SIG-M5 treated with dmso at 0.1 percent for 504 hours (cell line): ENCODE data around the gene CACNG4.

Experiments used
- DNase-seq: peaks from one replicate; lab custom pipeline; 2025; ENCODE audit not compliant: unreplicated experiment; lab: John Stamatoyannopoulos, UW

CACNG4 gene

DNA sequence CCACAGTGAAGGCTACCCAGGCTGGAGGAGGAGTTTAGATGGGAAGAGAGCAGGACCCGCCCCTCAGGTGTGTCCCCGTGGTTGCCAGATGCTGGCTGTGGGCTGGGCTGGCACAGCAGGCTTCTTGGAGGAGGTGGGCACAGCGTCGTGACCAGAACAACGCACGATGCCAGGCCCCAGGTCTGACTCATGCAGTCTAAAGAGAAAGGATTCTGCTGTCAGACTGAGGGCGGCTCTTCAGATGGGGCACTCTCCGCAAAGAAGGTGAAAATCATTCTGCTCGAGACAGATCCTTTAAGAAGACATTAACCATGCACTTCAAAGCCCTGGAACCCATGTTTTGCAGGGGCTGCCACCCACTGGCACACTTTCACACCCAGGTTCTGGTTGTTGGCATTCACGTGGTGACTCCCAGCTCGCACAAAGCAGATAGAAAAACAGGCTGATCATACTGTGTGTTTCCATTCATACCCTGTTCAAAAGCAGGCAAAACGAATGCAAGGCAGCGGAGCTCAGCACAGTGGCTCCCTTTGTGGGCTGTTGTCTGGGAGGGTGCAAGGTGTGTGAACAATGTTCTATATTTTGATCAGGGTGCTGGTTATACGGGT lies 19.0 kb downstream of the CACNG4 start:
- no peak for DNase-seq

DNA sequence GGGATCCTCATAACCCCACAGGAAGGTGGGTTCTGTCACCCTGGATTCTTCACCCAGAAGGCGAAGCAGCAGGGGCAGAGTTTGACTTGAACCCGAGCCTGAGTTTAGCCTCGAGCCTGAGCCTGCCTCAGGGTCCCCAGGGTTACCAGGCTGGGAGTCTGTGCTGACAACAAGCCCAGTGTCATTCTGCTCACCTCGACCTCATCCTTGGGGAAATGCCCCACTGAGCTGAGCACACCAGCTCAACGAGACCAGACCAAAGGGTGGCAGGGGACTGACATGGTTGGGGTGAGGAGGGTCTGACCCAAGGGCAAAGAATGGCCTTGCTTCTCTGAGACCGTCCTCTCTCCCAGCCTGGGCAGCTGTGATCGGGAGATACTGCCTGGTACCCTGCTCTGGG lies 20.2 kb downstream of the CACNG4 start:
- DNase-seq, result no peak

DNA sequence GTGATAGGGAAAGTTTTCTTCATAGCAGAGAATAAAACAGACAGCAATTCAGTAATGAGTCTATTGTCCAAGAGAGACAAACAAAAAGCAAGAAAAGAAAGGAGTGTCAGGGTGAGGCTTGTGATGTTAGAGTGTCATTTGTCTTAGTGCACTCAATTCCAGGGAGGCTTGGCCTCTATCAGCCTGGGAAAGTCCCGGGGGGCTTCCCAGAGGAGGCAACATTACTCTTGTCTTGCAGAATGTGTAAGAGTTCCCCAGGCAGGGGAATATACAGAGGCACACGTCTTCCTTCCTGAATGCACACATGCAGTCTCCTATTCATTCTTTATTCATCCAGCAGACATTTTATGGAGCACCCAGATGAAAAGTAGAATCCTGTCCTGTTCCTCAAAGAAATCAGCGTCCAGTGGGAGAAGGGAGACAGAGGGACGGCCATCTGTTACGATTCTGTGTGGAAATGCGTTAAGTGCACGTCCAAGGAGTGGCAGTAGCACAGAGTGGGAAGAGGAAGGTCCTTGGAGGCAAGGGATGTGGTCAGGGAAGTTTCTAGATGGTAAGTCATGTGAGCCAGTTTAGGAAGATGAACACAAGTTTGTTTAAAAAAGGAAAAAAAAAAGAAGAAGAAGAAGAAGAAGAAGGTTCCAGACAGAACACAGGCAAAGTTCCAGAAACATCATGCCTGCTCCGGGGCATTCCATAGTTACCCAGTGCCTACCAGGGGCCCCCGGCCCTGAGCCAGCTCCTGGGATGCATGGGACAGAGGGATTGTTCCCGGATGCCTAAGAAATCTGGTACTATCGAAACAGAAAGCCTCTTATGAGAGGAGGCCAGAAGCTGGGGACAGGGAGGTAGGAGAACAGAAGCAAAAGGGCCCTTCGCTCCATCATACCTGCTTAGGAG lies 21.1 kb downstream of the CACNG4 start:
- DNase-seq, result no peak

DNA sequence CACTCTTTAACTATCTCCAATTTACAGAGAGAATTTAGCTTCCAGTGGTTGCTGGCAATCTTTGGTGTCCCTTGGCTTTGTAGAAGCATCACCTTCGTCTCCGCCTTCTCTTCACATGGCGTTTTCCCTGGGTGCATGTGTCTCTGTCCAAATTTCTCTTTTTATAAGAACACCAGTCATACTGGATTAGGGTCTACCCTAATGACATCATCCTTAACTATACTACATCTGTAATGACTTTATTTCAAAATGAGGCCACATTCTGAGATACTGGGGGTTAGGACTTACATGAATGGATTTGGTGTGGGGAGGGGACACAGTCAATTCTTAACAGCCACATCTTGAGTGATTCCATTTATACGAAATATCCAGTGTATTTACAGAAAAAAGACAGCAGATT lies 22.2 kb downstream of the CACNG4 start:
- no peak for DNase-seq

DNA sequence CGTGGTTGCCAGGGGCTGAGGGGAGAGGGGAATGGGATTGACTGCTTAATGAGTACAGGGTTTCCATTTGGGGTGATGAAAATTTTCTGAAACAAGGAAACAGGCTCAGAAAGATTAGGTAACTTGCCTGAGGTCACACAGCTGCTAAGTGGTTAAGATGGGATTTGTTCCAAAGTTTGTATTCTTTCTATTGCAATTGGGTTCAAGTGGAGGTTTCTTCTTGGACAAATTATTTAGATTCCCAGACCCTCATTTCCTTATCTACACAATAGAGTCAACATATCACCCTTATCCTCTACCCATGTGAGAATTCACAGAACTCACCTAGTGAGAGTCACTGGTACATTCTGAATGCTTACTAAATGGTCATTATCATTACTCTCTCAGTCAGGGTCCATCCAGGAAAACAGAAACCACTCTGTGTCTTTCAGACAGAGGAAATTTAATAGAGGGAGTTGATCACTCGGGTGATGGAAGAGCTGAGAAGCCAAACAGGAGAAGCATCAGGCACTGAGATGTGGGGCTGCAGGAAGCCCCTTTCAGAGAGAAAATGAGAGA lies 22.6 kb downstream of the CACNG4 start:
- no peak for DNase-seq

DNA sequence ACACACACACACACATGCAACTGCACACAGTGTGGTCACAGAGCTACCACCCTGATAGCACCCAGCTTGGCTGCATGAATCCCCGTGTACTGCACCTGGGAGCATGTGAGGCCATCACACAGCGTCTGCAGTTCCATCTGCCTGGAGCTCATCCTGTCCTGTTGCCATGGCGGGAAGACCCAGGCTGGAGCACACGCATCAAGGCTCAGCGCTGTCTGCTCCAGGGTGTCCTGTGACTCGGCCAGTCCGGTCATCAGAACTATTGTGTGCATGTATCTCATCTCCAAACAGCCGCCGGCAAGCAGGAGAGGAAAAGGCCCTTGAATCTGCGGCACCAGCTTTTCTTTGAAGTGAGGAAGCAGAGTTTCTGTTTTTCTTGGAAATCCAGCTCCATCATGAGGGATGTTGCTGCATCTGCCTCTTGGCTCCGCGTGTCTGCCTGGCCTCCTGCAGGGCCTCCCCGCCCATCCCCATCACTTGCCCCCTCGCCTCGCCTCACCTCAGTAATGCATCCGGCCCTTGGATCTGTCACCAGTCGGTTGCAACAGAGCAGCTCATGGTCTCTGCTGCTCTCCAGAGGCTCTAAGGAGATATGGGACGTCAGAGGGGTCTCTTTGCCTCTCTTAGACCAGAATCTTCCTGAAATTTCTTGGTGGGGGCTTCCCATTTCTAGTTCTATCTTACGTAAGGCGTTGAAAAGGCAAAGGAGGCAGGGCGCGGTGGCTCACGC lies 23.7 kb downstream of the CACNG4 start:
- no peak for DNase-seq

DNA sequence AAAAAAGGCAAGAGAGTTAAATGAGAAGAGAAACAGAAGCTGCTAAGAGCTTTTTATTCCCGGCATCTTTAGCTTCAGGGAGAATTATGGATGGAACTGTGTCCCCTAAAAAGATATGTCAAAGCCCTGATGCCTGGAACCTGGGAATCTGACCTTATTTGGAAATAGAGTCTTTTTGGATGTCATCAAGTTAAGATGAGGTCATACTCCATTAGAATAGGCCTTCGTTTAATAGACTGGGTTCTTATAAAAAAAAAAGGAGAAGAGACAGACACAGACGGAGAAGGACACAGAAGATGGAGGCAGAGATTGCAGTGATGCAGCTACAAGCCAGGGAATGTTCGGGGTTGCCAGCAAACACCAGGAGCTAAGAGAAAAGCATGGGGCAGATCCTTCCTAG lies 24.6 kb downstream of the CACNG4 start:
- no peak for DNase-seq

DNA sequence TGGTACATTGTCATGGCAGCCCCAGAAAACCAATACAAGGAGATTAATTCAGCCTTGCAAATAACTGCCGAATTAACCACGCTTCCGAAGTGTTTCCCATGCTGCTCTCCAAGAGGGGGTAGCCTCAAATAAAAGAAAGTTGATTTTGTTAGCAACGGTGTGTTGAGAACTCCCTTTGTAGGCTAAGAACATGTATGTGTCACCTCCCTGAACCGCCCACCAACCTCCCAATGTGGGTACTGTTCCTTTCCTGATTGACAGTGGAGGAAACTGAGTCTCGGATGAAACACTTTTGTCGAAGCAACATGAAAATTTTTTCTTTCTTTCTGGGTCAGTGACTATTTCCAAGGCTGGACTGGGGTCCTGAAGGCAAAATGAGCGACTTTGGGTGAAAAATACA lies 25.1 kb downstream of the CACNG4 start:
- no peak for DNase-seq

DNA sequence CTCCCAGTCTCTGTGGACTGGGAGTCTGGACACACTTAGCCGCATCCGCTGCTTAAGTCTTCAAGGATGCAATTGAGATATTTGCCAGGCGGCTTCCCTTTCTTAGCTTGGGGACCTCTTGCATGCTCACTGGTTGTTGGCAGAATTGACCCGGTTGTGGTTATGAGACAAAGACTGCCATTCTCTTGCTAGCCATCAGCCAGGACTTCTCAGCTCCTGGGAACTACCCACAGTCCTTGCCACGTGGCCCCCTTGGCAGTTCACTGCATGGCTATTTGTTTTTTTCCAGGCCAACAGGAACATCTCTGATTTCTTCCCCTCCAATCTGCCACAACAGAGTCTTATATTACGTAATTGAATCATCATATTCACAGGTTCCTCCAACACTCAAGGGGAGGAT lies 25.5 kb downstream of the CACNG4 start:
- no peak for DNase-seq

DNA sequence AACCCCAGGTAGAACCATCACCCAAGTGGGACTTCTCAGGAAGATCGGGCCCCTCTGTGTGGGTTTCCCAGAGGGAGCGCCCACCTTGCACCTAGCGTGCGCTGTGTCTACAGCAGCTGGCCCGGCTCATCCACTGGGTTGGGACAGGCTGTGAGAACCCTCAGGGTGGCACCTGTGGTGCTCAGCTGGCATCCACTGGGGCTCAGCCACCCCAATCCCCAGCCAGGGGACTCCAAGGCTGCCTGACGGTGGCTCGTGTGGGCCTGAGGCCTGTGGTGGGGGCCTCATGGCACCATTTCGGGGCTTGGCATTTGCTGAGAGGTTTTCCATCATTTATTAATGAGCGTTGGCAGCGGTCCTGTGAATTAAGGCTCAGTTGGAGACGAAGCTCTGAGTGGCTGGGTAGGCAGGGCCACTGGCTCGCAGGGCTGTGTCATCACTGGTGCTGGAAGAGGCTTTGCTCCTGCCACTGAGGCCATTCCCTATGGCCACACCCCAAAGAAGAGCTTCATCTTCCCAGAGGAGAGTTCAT lies 28.5 kb downstream of the CACNG4 start:
- DNase-seq, result no peak

DNA sequence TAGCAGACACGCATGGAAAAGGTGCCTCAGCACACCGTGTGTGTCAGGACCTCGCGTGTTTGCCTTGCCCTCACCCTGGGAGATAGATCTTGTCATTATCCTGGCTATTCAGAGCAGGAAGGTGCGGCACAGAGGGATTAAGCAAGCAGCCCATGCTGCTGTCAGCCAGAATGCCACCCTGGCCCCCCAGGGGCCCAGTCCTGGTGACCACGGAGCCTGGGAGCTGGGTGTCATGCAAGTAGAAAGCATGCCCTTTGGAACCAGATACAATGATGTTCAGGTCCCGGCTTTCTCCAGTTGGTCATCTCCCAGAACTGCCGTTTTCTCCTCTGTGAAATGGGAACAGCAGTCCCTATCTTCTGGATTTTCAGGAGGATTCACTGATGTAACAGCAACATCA lies 29.9 kb downstream of the CACNG4 start:
- DNase-seq, result no peak

DNA sequence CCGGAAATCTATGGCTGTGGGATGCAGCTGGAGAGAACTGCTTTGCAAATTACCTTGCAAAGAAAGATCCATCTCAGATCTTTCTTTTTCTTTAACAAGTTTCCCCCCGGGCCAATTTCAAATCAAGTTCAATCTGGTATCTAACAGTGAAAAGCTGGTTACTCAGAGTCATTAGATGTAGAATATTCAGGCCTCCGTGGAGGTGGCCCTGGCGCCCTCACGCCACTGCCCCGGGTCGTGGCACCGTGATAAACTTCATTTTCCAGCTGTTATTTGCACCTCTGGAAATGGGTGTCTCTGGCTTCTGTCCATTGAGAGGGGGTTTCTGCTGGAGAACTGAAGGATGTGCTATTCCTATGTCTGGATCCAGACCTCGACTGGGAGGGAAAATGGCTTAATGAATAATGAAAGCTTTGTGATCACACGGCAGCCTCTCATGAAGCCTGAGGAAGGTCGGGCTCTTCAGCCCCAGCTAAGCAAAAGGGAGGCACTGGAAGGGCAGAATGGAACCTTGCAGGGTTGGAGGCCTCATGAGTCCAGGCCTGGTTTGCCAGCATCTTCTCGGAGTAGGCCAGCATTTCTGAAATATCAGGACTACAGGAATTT lies 30.5 kb downstream of the CACNG4 start:
- DNase-seq, result no peak

DNA sequence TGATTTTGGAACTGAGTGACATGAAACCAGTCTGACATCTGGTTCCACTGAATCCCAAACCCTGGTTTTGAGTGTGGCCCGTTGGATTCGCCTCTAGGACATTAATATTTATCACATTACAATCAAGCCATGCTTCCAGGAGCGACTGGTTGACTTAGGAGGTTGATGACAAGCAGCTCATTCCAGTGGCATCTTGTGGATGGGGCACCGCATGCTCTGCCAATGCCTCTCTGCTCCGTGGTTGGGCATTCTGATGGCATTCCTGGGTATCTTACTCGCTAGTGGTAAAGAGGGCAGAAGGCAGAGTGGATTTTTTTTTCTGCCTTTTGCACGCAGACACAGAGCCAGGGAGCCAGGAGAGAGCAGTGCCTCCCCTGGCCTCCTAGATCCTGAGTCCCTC lies 31.4 kb downstream of the CACNG4 start:
- DNase-seq, result no peak

DNA sequence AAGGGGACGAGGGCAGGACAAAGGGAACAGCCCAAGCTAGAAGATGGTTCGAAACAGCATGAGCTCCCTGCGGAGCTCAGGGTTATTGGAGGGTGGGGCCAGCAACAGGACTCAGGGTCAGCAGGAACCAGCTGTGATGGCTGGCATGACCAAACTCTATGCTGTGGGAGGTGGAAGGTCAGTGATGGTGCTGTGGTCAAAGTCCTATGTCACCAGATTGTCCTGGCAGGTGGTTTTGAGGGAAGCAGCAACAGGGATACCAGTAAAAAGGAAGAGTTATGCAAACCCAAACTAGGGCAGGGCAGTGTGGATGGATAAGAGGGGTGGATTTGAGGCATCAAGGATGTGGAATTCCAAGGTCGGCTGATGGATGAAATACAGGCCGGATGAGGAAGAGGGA lies 32.4 kb downstream of the CACNG4 start:
- DNase-seq, result no peak

DNA sequence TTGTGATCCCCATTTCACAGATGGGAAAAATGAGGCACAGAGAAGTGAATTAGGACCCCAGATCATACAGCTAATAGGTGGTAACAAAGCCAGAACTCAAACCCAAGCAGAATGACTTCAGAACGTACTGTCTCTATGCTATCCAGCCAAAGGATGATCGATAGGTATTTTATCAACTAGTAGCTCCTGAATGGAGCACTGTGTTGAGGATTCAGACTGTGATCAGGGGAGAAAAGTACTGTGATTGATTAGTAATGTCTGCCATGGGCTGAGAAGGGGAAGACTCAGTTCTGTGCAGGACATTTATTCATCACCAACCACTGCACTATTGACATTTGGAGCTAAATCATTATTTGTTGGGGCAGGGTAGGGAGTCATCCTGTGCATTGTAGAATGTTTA lies 38.7 kb downstream of the CACNG4 start:
- no peak for DNase-seq

DNA sequence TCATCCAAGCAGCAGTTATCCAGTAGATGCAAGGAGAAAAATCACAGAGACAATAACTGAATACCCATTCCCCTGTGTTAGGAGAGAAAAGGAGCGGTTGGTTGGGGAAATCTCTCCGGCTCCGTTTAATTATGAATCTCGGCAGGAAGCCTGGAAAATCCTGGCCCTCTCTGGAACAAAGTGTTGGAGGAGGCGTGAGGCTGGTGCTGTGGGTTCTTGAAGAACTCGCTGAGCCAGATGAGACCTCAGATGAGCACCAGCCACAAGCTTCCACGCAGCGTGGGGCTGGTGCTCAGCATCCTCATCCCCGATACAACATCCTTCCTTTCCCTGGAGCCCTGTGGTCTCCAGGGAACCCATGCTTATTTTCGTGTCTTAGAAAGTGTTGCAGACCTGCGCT lies 39.7 kb downstream of the CACNG4 start:
- no peak for DNase-seq

DNA sequence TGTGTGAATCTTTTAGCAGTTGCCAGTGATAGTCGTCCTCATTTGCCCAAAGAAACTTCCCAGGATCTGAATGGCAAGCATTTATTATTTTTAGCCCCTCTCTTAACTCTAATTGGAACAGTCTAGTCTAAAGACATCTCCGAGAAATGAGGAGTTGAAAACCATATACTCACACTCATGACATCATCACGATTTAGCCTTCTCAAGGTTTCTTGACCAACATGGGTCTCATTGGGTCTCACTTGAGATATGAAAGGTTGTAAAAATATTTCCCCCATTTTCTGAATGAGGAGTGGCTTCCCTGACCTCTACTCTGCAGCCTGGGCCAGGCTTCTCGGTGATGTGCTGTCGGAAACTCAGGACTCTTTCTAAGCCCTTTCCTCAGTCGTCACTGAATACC lies 42.8 kb downstream of the CACNG4 start:
- DNase-seq, result no peak

DNA sequence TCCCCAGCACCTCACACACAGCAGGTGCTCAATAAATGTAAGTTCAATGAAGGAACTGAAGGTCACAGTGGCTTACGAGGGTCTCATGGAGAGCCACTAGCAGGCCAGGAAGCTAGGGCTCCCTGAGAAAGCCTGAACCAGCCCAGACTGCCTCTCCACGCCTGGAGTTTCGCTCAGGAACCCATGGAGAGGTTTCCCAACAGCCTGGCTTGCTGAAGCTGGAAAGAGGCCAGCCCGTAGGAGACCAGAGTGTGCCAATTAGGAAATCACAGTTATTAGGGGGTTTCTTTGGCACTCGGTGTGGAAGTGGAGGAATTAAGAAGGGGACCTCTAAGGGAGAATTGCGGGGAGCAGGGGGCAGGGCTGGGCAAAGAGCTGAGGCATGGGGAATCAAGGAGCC lies 43.6 kb downstream of the CACNG4 start:
- no peak for DNase-seq

DNA sequence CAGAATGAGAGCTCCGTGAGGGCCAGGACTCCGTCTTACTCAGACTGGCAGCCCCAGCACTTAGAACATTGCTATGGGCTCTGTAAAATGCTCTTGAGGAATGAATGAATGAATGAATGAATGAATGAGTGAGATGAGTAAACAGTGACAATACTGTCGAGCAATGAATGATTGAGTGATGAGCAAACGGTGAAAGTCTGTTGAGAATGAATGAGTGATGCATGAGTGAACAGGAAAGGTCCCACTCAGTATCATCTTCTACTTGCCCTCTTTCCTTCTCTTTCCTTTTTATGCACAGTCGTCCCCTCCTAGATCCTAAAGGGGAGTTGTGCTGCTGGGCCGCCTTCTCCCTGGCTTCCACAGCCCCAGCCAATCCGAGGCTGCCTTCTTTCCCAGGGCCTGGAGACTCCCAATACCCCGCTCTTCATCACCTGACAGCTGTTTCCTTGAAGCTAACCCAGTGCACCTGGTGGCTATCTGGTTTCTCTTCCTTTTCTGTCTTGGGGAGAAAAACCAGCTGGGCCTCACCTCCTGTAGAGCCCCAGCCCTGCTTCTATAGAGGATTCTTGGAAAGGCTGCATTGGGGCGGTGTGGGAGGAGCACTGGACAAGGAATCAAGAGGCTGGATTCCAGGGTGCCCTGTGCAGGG lies 47.1 kb downstream of the CACNG4 start:
- DNase-seq, result no peak

DNA sequence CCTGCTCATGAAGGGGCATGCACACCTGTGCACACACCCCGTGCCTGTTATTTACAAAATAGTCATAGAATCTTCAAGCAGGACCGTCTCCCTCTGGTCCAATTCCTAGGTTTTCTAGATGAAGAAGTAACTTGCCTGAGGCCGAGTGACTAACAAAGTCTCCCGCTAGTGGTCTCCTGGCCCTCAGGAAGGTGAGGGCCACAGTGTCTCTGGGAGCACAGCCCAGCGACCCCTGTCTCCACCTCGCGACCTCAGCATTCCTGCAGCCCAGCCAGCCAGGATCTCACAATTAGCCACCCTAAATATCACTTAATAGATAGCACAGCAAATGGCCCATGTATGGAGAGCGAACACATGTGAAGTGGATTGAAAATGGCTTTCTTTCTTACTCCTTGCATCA lies 49.4 kb downstream of the CACNG4 start:
- DNase-seq, result no peak

DNA sequence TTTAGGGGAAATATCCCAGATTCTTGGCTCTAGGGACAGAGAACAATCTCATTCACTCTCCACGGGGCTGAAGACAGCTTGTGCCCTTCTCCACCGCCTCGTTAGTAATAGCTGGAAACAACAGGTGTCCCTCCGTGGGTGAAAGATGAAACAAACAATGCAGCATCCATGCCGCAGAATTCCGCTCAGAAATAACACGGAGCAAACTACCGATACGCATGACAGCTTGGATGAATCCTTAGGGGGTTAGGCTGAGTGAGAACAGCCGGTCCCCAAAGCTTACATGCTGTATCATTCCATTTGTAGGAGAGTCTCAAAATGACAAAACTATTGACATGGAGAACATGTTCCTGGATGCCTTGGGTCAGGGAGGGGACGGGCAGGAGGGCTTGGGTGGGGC lies 50.5 kb downstream of the CACNG4 start:
- no peak for DNase-seq
